SK-N-SH (cell line): Measurements from ENCODE around the gene FAM9B. TPM values are rescaled to one million over a fixed set of nuclear protein-coding genes. Genes with fewer than 3 reads are reported as not detected.

ENCODE experiments used
- CTCF ChIA-PET: fragments of 300-600, 350-600 bp; formaldehyde crosslinking; extraction: SDS; loops from one replicate; lab custom pipeline; 2021; lab: Yijun Ruan, JAX
- POLR2A ChIA-PET: fragments of 350-600 bp; sonication (Branson Sonifier 250); formaldehyde crosslinking; extraction: SDS; loops from one replicate; lab custom pipeline; 2020; ENCODE audit warnings: antibody characterized with exemption, inconsistent platforms; lab: Yijun Ruan, JAX
- DNase-seq: peaks from one replicate; pipeline ENCODE4 v3.0.0; 2012
- H2AFZ ChIP-seq: fragments of 200-600 bp; sonication (generic); 2 replicates; pipeline ENCODE4 v1.8.1; 2016; ENCODE audit warnings: antibody characterized with exemption, mild to moderate bottlenecking, low read depth
- H3F3A ChIP-seq: fragments of 200-600 bp; sonication (generic); replicated peaks from 2 replicates; pipeline ENCODE3; 2016; ENCODE audit warnings: antibody characterized with exemption, mild to moderate bottlenecking; ENCODE audit not compliant: insufficient read depth
- H3K27ac ChIP-seq, 2 experiments: fragments of 200-500 bp in 1 of 2; fragments of 200-600 bp in 1 of 2; sonication (Bioruptor generic) in 1 of 2; sonication (generic), shearing (Covaris generic) in 1 of 2; 2 replicates each; pipeline versions ENCODE4 v1.5.1 to v1.6.1; 2014 to 2016; ENCODE audit warnings: low read depth in 2 of 2, inconsistent platforms in 1 of 2, low read length in 1 of 2, mild to moderate bottlenecking in 1 of 2, mixed read lengths in 1 of 2
- H3K27me3 ChIP-seq: fragments of 200-600 bp; sonication (generic), shearing (Covaris generic); 2 replicates; pipeline ENCODE4 v1.6.1; 2016; ENCODE audit warnings: mixed run types; ENCODE audit not compliant: insufficient read depth
- H3K36me3 ChIP-seq, 2 experiments: fragments of 200-500 bp in 1 of 2; fragments of 200-600 bp in 1 of 2; sonication (Bioruptor generic) in 1 of 2; sonication (generic) in 1 of 2; replicated peaks in 1 of 2; 2 replicates each; pipeline versions ENCODE3 to v1.5.1; 2014 to 2016; ENCODE audit warnings: low read length in 1 of 2, mild to moderate bottlenecking in 1 of 2; ENCODE audit not compliant: insufficient read depth in 2 of 2, control insufficient read depth in 1 of 2
- H3K4me1 ChIP-seq, 2 experiments: fragments of 200-500 bp in 1 of 2; fragments of 200-600 bp in 1 of 2; sonication (Bioruptor generic) in 1 of 2; sonication (generic), shearing (Covaris generic) in 1 of 2; 2 replicates each; pipeline versions ENCODE4 v1.5.1 to v1.6.1; 2014 to 2016; ENCODE audit warnings: low read depth in 1 of 2, low read length in 1 of 2, mixed run types in 1 of 2; ENCODE audit not compliant: insufficient read depth in 2 of 2, control insufficient read depth in 1 of 2
- H3K4me2 ChIP-seq: fragments of 200-600 bp; sonication (generic), shearing (Covaris generic); 2 replicates; pipeline ENCODE4 v1.6.1; 2017; ENCODE audit warnings: mixed run types
- H3K4me3 ChIP-seq, 2 experiments: fragments of 200-500 bp in 1 of 2; fragments of 200-600 bp in 1 of 2; sonication (Bioruptor generic) in 1 of 2; sonication (generic), shearing (Covaris generic) in 1 of 2; 2 replicates each; pipeline versions ENCODE4 v1.5.1 to v1.8.1; 2014 to 2016; ENCODE audit warnings: low read depth in 2 of 2, inconsistent platforms in 1 of 2, low read length in 1 of 2, mild to moderate bottlenecking in 1 of 2, mixed read lengths in 1 of 2, moderate library complexity in 1 of 2
- H3K79me2 ChIP-seq: fragments of 200-600 bp; sonication (generic); 2 replicates; pipeline ENCODE4 v1.8.1; 2017; ENCODE audit warnings: mild to moderate bottlenecking; ENCODE audit not compliant: insufficient read depth
- H3K9ac ChIP-seq: fragments of 200-600 bp; sonication (generic); 2 replicates; pipeline ENCODE4 v1.6.1; 2017; ENCODE audit warnings: mixed run types
- H3K9me2 ChIP-seq: fragments of 200-600 bp; sonication (generic); 2 replicates; pipeline ENCODE4 v1.6.1; 2017; ENCODE audit warnings: mixed run types
- H3K9me3 ChIP-seq: fragments of 200-600 bp; sonication (generic); 2 replicates; pipeline ENCODE4 v1.6.1; 2017; ENCODE audit warnings: mixed run types, mild to moderate bottlenecking, moderate library complexity
- H4K20me1 ChIP-seq: fragments of 200-600 bp; sonication (generic); 2 replicates; pipeline ENCODE4 v1.6.1; 2017; ENCODE audit warnings: mild to moderate bottlenecking, mixed run types; ENCODE audit not compliant: insufficient read depth
- CHD2 ChIP-seq: fragments of 150-350 bp; IDR thresholded peaks from 2 replicates; pipeline ENCODE4 v1.6.1; 2018; ENCODE audit warnings: low read length; ENCODE audit not compliant: partially characterized antibody
- CTCF ChIP-seq: fragments of 200-600 bp; sonication (generic); IDR thresholded peaks from 2 replicates; pipeline ENCODE4 v1.6.1; 2017; ENCODE audit warnings: antibody characterized with exemption, mild to moderate bottlenecking, moderate library complexity
- EZH2phosphoT487 ChIP-seq: fragments of 200-600 bp; sonication (generic); IDR thresholded peaks from 2 replicates; pipeline ENCODE4 v1.6.1; 2017; ENCODE audit warnings: low read depth, mixed run types, mild to moderate bottlenecking, antibody characterized with exemption, moderate library complexity, borderline replicate concordance
- FOSL2 ChIP-seq: IDR thresholded peaks from 2 replicates; pipeline ENCODE4 v1.4.0; 2012; ENCODE audit warnings: low read depth, mild to moderate bottlenecking, moderate library complexity, borderline replicate concordance
- GABPA ChIP-seq: IDR thresholded peaks from 2 replicates; pipeline ENCODE4 v1.4.0; 2012; ENCODE audit warnings: low read depth, mild to moderate bottlenecking
- JUND ChIP-seq: IDR thresholded peaks from 2 replicates; pipeline ENCODE4 v1.4.0; 2012
- MXI1 ChIP-seq: IDR thresholded peaks from 2 replicates; pipeline ENCODE4 v1.6.1; 2012; ENCODE audit warnings: mild to moderate bottlenecking, low read depth, low read length, improper control_type of control experiment
- RAD21 ChIP-seq: IDR thresholded peaks from 2 replicates; pipeline ENCODE4 v1.6.1; 2012; ENCODE audit warnings: mild to moderate bottlenecking, low read length
- RCOR1 ChIP-seq: fragments of 150-350 bp; IDR thresholded peaks from 2 replicates; pipeline ENCODE4 v1.6.1; 2017; ENCODE audit warnings: antibody characterized with exemption, low read length
- RXRA ChIP-seq: IDR thresholded peaks from 2 replicates; pipeline ENCODE4 v1.4.0; 2012; ENCODE audit warnings: low read depth, mild to moderate bottlenecking, borderline replicate concordance
- SIN3A ChIP-seq: IDR thresholded peaks from 2 replicates; pipeline ENCODE4 v1.6.1; 2012; ENCODE audit warnings: low read depth, mild to moderate bottlenecking, low read length, moderate library complexity, borderline replicate concordance
- SMC3 ChIP-seq: IDR thresholded peaks from 2 replicates; pipeline ENCODE4 v1.6.1; 2012; ENCODE audit warnings: low read depth, low read length, improper control_type of control experiment
- TAF1 ChIP-seq: IDR thresholded peaks from 2 replicates; pipeline ENCODE4 v1.6.1; 2012; ENCODE audit warnings: low read depth, mild to moderate bottlenecking, low read length, moderate library complexity, borderline replicate concordance
- TCF12 ChIP-seq: IDR thresholded peaks from 2 replicates; pipeline ENCODE4 v1.4.0; 2012
- TEAD4 ChIP-seq: IDR thresholded peaks from 2 replicates; pipeline ENCODE4 v1.4.0; 2012; ENCODE audit warnings: mild to moderate bottlenecking, borderline replicate concordance; ENCODE audit not compliant: insufficient read depth
- WGBS: methylation state at CpG from one replicate; pipeline ENCODE4 v1.1.6; 2017; ENCODE audit warnings: low lambda C conversion rate; 5-methylcytosine and 5-hydroxymethylcytosine counted together
- polyA plus RNA-seq, 3 experiments: library from polyadenylated mRNA; depleted of rRNA; stranded (reverse); fragments of >200 nt; gene quantifications; 2 replicates each; pipeline ENCODE4 v1.2.3, GENCODE V29; 2012
- TF ChIP-seq, protein P1 (sequence below): IDR thresholded peaks from 2 replicates; pipeline ENCODE4 v1.4.0; 2012; ENCODE audit warnings: low read depth, borderline replicate concordance
- TF ChIP-seq, protein P2 (sequence below): IDR thresholded peaks from 2 replicates; pipeline ENCODE4 v1.4.0; 2012; ENCODE audit warnings: low read depth
- TF ChIP-seq, protein P3 (sequence below): fragments of 150-350 bp; IDR thresholded peaks from 2 replicates; pipeline ENCODE4 v1.6.1; 2017; ENCODE audit warnings: antibody characterized with exemption, low read length, low read depth, borderline replicate concordance
- TF ChIP-seq, protein P4 (sequence below): IDR thresholded peaks from 2 replicates; pipeline ENCODE4; 2012

The FAM9B gene
- polyA plus RNA-seq, 1 of the 3 experiments (the other 2 are of a cell fraction): 0.03 TPM

DNA sequence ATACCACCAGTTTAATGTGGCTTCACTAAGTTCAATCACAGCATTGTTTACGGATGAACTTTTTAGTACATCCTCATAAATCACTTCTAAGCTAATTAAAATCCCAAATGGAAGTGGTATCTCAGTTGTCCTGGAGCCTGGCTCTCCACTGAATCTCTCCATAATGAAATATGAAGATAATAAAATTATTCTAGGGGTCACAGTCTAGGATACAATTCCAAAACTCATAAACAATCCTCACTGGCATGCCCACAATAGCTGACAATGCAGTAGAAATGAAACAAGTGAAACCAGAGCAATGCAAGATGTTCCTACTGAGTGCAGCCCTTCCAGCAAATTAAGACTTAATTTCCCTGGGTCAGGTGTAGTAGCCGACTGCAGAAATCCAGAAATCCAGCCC, 47.3 kb upstream of the FAM9B start:
- TF ChIP-seq JUND (no peak), RAD21 (no peak), CHD2 (no peak), FOSL2 (no peak), GABPA (no peak), EZH2phosphoT487 (no peak), TEAD4 (no peak), TAF1 (no peak), TCF12 (no peak), RXRA (no peak), SIN3A (no peak), RCOR1 (no peak), SMC3 (no peak), CTCF (no peak), MXI1 (no peak)
- TF ChIP-seq, protein P1, sequence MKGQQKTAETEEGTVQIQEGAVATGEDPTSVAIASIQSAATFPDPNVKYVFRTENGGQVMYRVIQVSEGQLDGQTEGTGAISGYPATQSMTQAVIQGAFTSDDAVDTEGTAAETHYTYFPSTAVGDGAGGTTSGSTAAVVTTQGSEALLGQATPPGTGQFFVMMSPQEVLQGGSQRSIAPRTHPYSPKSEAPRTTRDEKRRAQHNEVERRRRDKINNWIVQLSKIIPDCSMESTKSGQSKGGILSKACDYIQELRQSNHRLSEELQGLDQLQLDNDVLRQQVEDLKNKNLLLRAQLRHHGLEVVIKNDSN: no peak
- TF ChIP-seq, protein P2, sequence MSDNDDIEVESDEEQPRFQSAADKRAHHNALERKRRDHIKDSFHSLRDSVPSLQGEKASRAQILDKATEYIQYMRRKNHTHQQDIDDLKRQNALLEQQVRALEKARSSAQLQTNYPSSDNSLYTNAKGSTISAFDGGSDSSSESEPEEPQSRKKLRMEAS: no peak
- TF ChIP-seq, protein P3, sequence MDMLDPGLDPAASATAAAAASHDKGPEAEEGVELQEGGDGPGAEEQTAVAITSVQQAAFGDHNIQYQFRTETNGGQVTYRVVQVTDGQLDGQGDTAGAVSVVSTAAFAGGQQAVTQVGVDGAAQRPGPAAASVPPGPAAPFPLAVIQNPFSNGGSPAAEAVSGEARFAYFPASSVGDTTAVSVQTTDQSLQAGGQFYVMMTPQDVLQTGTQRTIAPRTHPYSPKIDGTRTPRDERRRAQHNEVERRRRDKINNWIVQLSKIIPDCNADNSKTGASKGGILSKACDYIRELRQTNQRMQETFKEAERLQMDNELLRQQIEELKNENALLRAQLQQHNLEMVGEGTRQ: no peak
- TF ChIP-seq, protein P4, sequence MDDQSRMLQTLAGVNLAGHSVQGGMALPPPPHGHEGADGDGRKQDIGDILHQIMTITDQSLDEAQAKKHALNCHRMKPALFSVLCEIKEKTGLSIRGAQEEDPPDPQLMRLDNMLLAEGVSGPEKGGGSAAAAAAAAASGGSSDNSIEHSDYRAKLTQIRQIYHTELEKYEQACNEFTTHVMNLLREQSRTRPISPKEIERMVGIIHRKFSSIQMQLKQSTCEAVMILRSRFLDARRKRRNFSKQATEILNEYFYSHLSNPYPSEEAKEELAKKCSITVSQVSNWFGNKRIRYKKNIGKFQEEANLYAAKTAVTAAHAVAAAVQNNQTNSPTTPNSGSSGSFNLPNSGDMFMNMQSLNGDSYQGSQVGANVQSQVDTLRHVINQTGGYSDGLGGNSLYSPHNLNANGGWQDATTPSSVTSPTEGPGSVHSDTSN: no peak
- TF ChIP-seq, all 33 proteins: peak for 0
- Histone ChIP-seq H3K27me3 (no peaks in the 10 kb centered on the region), H3K4me3 (no peak overlapping the region), H3K4me1 (no peaks in the 10 kb centered on the region), H3F3A (no peaks in the 10 kb centered on the region), H3K4me2 (no peak overlapping the region), H3K9me2 (no peaks in the 10 kb centered on the region), H3K36me3 (no peaks in the 10 kb centered on the region), H3K9ac (no peak overlapping the region), H3K79me2 (no peaks in the 10 kb centered on the region), H2AFZ (no peak overlapping the region), H3K9me3 (no peaks in the 10 kb centered on the region), H4K20me1 (no peaks in the 10 kb centered on the region), H3K27ac (no peak overlapping the region)
- ChIA-PET POLR2A (no interaction called here), CTCF (no interaction called here)
- no peak for DNase-seq
- 4% methylated on average over 2 of the region's 2 CpGs for WGBS
